Hair follicular keratinocyte (primary cell): Measurements from ENCODE around the gene SLC34A2. TPM values are rescaled to one million over a fixed set of nuclear protein-coding genes. Genes with fewer than 3 reads are reported as not detected.

Experiments
- total RNA-seq: library from RNA; depleted of rRNA; stranded (reverse); fragments of >200 nt; gene quantifications from 2 replicates; pipeline ENCODE4 v1.2.3, GENCODE V29; 2015

Gene SLC34A2, protein sequence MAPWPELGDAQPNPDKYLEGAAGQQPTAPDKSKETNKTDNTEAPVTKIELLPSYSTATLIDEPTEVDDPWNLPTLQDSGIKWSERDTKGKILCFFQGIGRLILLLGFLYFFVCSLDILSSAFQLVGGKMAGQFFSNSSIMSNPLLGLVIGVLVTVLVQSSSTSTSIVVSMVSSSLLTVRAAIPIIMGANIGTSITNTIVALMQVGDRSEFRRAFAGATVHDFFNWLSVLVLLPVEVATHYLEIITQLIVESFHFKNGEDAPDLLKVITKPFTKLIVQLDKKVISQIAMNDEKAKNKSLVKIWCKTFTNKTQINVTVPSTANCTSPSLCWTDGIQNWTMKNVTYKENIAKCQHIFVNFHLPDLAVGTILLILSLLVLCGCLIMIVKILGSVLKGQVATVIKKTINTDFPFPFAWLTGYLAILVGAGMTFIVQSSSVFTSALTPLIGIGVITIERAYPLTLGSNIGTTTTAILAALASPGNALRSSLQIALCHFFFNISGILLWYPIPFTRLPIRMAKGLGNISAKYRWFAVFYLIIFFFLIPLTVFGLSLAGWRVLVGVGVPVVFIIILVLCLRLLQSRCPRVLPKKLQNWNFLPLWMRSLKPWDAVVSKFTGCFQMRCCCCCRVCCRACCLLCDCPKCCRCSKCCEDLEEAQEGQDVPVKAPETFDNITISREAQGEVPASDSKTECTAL
- total RNA-seq, result not detected in 2 replicates

DNA sequence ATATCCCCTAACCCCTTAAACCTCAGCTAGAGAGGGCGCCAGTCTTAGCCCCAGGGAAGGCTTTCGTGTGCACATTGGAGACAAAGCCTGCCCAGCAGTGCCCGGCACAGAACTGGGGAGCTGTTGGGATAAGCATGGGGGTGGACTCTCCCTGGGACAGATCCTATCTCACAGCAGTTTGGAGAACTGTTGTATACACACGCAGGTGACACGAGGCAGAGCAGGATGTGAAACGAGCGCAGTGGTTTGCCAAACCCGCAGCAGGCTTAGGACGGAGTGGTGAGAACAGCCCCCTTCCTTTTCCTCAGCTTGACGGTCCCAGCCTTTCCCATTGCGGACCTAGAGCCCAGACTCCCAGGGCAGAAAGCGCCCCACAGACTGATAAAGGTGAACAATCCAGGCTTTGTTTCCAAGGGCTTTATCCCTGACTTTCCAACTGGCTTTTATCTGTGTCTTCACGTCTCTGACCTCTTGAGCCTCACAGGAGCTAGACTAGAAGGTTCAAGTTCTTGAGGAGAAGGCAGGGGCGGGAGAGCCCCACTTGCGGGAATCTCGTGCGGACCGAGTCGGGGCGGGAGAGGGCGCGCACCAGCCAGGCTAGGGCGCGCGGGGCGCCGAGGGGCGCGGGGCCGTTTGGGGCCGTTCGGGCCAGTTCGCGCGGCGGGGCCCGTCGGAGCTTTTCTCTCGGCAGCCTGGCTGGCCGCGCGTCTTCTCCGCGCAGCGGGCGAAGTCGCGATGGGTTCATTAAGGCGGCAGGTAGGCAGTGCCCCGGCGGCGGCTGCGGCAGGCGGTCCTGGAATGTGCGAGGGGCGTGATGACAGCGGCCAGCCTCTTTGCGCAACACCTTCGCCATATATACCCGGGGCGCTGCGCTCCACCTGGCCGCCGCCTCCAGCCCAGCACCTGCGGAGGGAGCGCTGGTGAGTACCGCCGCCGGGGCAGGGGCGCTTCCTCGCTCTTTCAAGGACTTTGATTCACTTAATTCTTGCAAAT, at the start of gene SLC34A2:
TSS of gene SLC34A2 (plus strand) at position 881 of the 993 bp plus-strand sequence. CDS start 6,650 bp downstream, outside the sequence.

Other genes starting within 250 kb of the SLC34A2 start
- 21.3 and 75.1 TPM in 2 replicates for gene SEL1L3, start 207.1 kb downstream of the SLC34A2 start, total RNA-seq